ENCODE results near the gene TSPO. TPM values are rescaled to one million over a fixed set of nuclear protein-coding genes. Genes with fewer than 3 reads are reported as not detected.

Gene TSPO
- total RNA-seq, 2 donors from 2014 or later: 75.1 to 84.3 TPM

DNA sequence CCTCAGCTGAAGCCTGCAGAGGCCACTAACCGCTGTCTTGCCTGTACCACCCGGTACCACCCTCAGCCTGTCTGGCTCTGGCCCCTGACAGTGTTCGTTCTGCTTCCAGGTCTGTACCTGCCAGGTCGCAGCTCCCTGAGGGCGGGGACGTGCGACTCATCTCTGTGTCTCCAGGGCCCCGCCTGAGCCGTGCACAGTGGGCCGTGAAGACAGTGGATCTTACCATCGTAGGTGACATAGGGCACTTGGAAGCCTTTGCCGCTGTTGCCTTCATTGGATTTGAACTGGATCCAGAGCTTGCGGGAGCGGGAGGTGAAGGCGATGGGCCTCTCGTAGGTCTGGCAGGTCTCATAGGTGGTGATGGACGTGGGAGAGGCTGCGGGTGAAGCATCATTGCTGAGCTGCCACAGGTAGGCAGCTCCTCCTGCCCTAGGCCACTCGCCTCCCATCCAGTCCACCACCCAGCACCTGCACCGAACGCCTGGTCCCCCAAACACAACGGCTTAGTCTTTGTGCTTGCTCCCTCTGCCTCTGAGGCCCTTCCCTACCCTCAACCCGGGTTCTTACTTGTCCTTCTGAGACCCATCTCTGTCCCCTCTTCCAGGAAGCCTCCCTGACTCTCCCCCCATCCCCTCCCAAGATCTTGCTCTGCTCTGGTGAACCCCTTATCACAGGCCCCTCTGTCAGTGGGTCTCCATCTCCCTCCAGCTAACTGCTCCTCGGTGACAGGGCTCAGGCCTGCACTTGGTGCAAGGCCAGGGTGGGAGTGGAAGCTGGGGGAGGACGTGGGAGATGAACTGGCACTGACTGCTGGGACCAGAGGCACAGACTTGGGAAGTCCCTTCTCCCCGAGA lies 56.7 kb downstream of the TSPO start:
- DNase-seq (ENCODE audit: low spot score): no peak
- intact Hi-C loops (cut with DNase I): no loop called here

DNA sequence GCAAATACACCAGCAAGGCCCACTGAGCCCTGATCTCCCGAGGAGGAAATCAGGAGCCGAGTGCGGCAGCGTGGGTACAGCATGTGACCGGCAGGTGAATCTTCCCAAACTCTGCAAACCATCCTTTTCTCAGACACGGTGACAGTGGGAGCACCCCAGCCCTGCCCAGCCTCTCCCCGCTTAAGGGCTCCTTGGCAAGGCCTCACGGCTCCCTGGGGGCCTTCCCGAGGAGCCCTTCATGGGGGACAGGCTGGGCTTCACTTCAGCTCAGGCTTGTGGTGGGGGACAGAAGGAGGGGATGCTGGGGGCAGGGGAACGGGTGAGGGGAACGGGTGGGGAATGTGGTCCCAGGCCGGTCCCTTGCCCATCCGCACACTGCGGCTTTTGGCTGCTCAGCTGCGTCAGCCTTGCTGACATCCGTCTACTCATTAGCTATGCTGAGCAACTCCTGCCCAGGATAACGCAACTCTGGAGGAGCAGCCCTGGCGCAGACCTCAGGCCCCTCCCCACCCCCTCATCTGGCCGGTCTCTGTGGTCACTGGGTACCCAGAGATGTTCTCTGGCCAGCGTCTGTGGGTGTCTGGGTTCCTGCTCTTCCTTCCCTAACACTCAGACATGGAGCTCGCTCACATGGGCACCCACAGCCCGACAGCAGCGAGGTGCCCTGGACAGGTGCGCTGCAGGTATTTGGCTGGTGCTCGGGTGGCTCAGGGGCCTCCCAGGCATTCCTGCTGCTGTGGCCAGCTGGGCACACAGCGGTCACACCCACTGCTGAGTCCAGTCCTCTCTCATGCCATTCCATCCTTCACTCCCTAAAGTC lies 57.6 kb downstream of the TSPO start:
- intact Hi-C loops (cut with DNase I): no loop called here
- no peak for DNase-seq (ENCODE audit: low spot score)

- intact Hi-C loops (cut with DNase I): no loop called here
- DNase-seq (ENCODE audit: low spot score): no peak
Observed at GRCh38 chr22:43209523-43209890, 58.1 kb downstream of the TSPO start.

- intact Hi-C loops (cut with DNase I): no loop called here
- DNase-seq (ENCODE audit: low spot score): no peak
Observed at GRCh38 chr22:43209971-43210370, 58.6 kb downstream of the TSPO start.

DNA sequence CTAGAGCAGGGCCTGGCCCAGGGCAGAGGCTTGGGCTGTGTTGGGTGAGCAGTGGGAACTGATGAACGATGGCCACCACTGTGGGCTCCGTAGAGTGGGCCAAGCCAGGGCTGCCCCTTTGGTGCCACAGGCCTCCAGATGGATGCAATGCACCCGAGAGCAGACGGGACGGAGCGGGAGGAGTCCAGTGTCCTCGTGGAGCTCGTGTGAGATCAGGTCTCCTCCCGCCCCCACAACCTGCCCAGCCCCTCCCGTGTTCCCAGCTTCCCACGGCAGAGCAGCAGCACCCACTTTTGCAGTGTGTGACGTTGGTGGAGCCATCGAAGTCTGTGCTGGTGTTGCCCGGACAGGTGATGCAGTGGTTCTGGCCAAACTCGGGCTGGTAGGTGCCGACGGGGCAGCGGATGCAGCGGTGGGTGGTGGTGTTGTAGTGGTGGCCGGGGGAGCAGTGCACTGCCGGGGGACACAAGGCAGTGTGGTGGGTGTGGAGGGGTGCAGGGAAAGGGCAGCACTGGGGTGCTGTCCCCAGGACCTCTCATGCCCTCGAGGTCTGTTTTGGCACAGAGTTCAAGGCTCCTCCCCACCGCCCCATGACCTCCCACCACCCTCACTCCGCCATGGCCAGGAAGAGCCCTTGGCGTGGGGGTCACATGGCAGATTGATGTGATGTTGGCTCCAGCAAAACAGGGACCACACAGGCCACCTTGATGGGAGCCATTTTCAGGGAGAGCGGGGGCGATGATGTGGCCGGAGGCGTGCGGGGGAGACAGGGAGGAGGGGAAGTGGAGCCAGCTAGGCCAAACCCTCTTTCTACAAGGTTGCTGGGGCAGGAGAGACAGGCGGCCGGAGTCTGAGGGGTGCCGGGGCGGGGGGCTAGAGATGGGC lies 59.5 kb downstream of the TSPO start:
- intact Hi-C loops (cut with DNase I): no loop called here
- no peak for DNase-seq (ENCODE audit: low spot score)

DNA sequence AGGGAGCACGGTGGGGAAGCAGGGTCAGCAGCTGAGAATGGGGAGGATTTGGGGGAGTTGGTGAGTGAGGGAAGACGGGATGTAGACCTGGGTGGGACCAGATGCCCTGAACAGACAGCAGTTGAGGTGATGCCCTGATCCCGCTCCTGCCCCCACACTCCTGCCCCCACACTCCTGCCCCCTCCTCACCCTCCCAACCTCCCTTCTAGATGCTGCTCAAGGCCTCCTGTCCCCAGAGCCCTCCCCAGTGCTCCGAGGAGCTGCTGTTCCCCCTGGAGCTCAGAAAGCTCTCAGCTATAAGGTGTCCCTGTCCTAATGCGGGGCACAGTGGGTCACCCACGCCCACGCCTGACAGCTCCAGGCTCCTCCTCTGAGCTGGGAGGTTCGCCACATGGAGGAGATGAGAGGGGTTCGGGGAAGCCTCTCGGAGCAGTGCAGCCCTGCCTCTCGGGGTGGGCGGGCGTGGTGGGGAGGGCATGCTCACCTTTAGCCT lies 60.6 kb downstream of the TSPO start:
- no peak for DNase-seq (ENCODE audit: low spot score)
- intact Hi-C loops (cut with DNase I): no loop called here

- DNase-seq (ENCODE audit: low spot score): no peak
Observed at GRCh38 chr22:43212434-43212952, 61.1 kb downstream of the TSPO start.

More at GRCh38 chr22:43212434-43212952, 61.1 kb downstream of the TSPO start:
- intact Hi-C loops (cut with DNase I): no loop called here

Other genes with a start within 250 kb of the TSPO start
- gene PACSIN2, start 136.4 kb upstream of the TSPO start, total RNA-seq: 10 to 100 TPM; 71.8 to 85.6 TPM
- 1 to 10 TPM; 5.0 to 7.2 TPM for gene TTLL1, start 62.2 kb upstream of the TSPO start, total RNA-seq
- not detected for gene BIK, start 40.8 kb upstream of the TSPO start, total RNA-seq
- gene MCAT, start 8.2 kb upstream of the TSPO start, total RNA-seq: 10 to 100 TPM in 1 of 2 donors, 1 to 10 TPM in 1; 8.9 to 10.2 TPM
- 10 to 100 TPM; 13.9 to 16.0 TPM for gene TTLL12, start 35.6 kb downstream of the TSPO start, total RNA-seq
- gene SCUBE1, start 191.8 kb downstream of the TSPO start, total RNA-seq: 1 to 10 TPM in 1 of 2 donors, under 1 TPM in 1; 0.79 to 1.1 TPM